Medulla oblongata (tissue), 1 donor: Measurements from ENCODE around the gene CEP112.
A peak's percentile ranks its signal among the peaks of the same experiment; 100 is the strongest.

Experiments used
- DNase-seq: peaks from one replicate; pipeline ENCODE4 v3.0.0-alpha.2; 2015; ENCODE audit errors: extremely low spot score

The CEP112 gene

GRCh38 chr17:66076546-66077190 is 115.3 kb downstream of the CEP112 start:
- no peak for DNase-seq

GRCh38 chr17:66073384-66073783 is 118.5 kb downstream of the CEP112 start:
- no peak for DNase-seq

- no peak for DNase-seq
Measured at GRCh38 chr17:66063686-66064085, 128.2 kb downstream of the CEP112 start.

GRCh38 chr17:66056148-66056547 is 135.8 kb downstream of the CEP112 start:
- DNase-seq: no peak

GRCh38 chr17:66054242-66054641 is 137.7 kb downstream of the CEP112 start:
- DNase-seq: no peak

- DNase-seq: no peak
Measured at GRCh38 chr17:66044083-66044482, 147.8 kb downstream of the CEP112 start.

- no peak for DNase-seq
Measured at GRCh38 chr17:66043419-66043818, 148.5 kb downstream of the CEP112 start.

- no peak for DNase-seq
Measured at GRCh38 chr17:66040402-66040801, 151.5 kb downstream of the CEP112 start.

- DNase-seq: no peak
Measured at GRCh38 chr17:66038125-66038524, 153.8 kb downstream of the CEP112 start.

- no peak for DNase-seq
Measured at GRCh38 chr17:66037221-66037620, 154.7 kb downstream of the CEP112 start.

- no peak for DNase-seq
Measured at GRCh38 chr17:66032082-66032712, 159.7 kb downstream of the CEP112 start.

- no peak for DNase-seq
Measured at GRCh38 chr17:66025551-66025950, 166.4 kb downstream of the CEP112 start.

- no peak for DNase-seq
Measured at GRCh38 chr17:66021757-66022156, 170.2 kb downstream of the CEP112 start.

GRCh38 chr17:66018786-66019185 is 173.1 kb downstream of the CEP112 start:
- DNase-seq: no peak

- DNase-seq: no peak
Measured at GRCh38 chr17:66016231-66016630, 175.7 kb downstream of the CEP112 start.

GRCh38 chr17:66008680-66009079 is 183.3 kb downstream of the CEP112 start:
- no peak for DNase-seq

GRCh38 chr17:66006654-66007053 is 185.3 kb downstream of the CEP112 start:
- no peak for DNase-seq

- peak; percentile 2 for DNase-seq
Measured at GRCh38 chr17:66002812-66003211, 189.1 kb downstream of the CEP112 start.

GRCh38 chr17:66002063-66002585 is 189.8 kb downstream of the CEP112 start:
- DNase-seq: no peak

GRCh38 chr17:66000216-66000615 is 191.7 kb downstream of the CEP112 start:
- no peak for DNase-seq

- DNase-seq: no peak
Measured at GRCh38 chr17:65998675-65999074, 193.3 kb downstream of the CEP112 start.

GRCh38 chr17:65994679-65995078 is 197.3 kb downstream of the CEP112 start:
- no peak for DNase-seq

- no peak for DNase-seq
Measured at GRCh38 chr17:65994114-65994513, 197.8 kb downstream of the CEP112 start.
